ENCODE measurements around the gene CIB4.

The CIB4 gene

DNA sequence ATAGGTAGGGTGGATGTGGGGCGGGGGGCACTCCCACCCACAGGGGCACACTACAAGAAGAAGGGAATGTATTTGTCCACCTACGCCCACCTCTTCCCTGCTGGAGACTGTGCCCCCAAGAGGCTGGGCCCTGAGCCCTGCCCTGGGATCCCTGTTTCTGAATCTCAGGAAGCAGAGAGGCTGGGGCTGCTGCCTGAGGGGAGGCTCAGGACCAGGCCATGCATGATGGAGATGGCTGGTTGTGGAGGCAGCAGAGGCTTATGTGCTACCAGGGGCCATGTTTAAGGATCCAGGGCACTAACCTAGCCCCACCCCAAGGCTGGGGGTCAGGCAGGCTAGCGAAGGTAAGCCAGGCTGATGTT lies 82.1 kb downstream of the CIB4 start:
- no peaks in the 10 kb centered on the region for H3K9me3 ChIP-seq (replicated peaks; ENCODE audit: low read length)
- H3K9ac ChIP-seq (ENCODE audit: low read depth, low read length) = no peak overlapping the region
- H3K4me1 ChIP-seq (ENCODE audit: control insufficient read depth, insufficient read depth, low read length) = peaks cover 11% of the 10 kb centered on the region
- no peak overlapping the region for H3K4me2 ChIP-seq (ENCODE audit: low read length)
- H3K4me3 ChIP-seq (ENCODE audit: low read length) = no peak overlapping the region
- peaks cover 97% of the 10 kb centered on the region for H3K27me3 ChIP-seq (ENCODE audit: control insufficient read depth, insufficient read depth, low read length)
- H3K36me3 ChIP-seq (ENCODE audit: insufficient read depth, low read length) = no peaks in the 10 kb centered on the region

DNA sequence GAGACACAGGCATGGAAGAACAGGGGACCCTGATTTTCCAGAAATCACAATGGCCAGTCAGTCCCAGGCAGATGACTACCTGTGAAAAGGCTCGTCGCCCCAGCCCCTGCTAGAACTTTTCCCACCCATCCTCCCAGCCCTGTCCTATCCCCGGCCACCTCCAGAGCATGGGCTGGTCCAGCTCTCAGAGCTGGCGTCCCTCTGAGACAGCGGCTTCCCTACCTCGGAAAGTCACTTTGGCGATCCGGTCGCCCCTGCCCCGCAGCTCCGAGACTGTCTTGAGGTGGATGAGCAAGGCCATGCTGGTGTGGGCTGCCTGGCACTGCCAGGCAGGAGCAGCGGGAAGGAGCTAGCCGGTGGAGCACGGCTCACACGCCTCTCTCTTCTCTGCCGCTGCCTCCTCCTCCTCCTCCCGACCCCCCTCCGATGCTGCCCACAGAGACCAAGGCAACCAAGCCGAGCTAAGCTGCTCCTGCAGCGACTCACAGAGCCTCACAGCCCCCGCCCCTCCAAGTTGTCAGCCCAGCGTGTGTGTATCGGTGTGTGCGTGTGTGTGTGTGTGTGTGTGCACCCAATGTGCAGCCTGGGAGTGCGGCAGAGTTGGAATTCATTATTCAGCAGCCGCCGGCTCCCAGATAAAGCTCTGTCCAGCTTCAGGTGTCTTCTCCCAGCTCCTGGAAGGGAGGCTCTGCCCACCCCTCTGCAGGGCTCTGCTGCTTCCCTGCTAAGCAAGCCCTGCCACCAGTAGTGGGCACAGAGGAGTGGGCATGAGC lies 82.7 kb downstream of the CIB4 start:
- no peak overlapping the region for H3K4me3 ChIP-seq (ENCODE audit: low read length)
- H3K36me3 ChIP-seq (ENCODE audit: insufficient read depth, low read length) = no peaks in the 10 kb centered on the region
- peaks cover 92% of the 10 kb centered on the region for H3K27me3 ChIP-seq (ENCODE audit: control insufficient read depth, insufficient read depth, low read length)
- no peak overlapping the region for H3K9ac ChIP-seq (ENCODE audit: low read depth, low read length)
- no peak overlapping the region for H3K4me2 ChIP-seq (ENCODE audit: low read length)
- H3K4me1 ChIP-seq (ENCODE audit: control insufficient read depth, insufficient read depth, low read length) = peaks cover 11% of the 10 kb centered on the region
- H3K9me3 ChIP-seq (replicated peaks; ENCODE audit: low read length) = no peaks in the 10 kb centered on the region

DNA sequence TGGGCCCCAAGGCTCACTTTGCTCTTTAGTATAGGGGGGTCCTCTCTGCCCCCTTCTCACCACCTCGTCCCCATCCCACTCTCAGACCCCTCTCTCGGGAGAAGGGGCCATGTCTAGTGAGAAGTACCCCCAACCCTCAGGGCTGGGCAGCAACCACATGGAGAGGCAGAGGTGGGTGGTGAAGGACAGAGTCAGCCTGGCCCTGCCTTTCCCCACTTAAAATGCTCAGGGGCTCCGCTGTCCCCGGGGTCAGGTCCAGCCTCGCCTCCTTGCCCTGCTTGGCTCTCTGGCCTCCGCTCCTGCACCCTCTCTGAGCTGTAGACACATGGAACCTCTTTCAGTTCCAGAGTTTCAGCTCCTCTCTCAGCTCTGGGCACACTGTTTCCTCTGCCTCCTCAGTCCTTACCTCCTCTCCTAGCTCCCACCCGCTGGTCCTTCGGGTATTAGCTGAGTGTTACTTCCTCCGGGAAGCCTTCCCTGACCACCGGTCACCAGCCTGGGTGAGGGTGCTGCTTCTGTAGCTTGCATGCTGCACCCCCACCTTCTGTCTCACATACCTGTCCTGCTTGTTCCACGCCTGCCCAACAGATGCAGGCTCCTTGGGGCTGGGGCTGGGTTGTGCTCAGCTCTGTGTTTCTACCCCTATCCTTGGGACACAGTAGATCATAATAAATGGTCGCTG lies 83.8 kb downstream of the CIB4 start:
- Histone ChIP-seq H3K36me3 (ENCODE audit: insufficient read depth, low read length) (no peaks in the 10 kb centered on the region), H3K4me1 (ENCODE audit: control insufficient read depth, insufficient read depth, low read length) (peaks cover 5% of the 10 kb centered on the region), H3K9me3 (replicated peaks; ENCODE audit: low read length) (no peaks in the 10 kb centered on the region), H3K9ac (ENCODE audit: low read depth, low read length) (no peak overlapping the region), H3K27me3 (ENCODE audit: control insufficient read depth, insufficient read depth, low read length) (peaks cover 92% of the 10 kb centered on the region), H3K4me3 (ENCODE audit: low read length) (no peak overlapping the region), H3K4me2 (ENCODE audit: low read length) (no peak overlapping the region)

DNA sequence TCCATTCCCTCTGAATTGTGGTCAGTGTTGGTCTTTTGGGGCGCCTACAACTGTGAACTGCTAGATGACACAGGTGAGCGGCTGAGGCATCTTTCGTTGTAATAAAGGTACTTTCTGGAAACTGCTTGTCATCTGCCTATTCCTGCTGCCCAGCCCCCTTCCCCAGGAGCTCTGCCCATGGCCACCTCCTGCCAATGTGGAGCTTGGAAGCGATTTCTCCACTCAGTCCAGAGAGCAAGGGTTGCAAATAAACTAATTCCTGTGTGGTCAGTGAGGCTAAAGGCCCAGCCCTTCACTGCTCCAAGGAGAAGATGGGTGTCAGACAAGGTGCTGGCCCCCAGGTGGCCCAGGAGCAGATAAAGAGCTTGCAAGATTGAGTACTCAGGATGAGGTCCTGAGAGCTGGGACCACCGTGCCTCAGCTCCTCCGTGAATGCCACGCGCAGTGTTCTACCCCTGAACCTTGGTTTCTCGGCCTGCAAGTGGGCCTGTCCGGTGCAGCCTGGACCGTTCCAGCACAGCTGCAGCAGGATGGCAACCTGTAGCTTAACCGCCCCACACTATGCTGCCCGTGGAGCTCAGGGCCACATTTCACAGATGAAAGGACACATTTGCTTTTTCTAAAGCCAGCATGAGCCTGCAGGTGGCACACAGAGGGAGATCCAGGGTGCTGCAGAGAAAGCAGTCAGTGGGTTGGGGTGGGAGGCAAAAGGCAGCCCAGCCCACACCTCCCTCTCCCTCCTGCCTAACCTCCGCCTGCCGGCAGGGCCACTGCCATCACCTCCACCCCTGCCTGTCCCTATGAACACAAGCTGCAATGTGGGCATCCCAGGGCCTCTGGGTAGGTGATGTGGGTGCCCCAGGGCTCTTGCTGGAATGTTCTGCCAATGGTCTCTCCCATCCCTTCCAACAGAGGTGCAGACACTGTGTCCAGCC lies 84.6 kb downstream of the CIB4 start:
- no peak overlapping the region for H3K9ac ChIP-seq (ENCODE audit: low read depth, low read length)
- H3K9me3 ChIP-seq (replicated peaks; ENCODE audit: low read length) = no peaks in the 10 kb centered on the region
- H3K4me2 ChIP-seq (ENCODE audit: low read length) = no peak overlapping the region
- H3K4me1 ChIP-seq (ENCODE audit: control insufficient read depth, insufficient read depth, low read length) = no peaks in the 10 kb centered on the region
- no peaks in the 10 kb centered on the region for H3K36me3 ChIP-seq (ENCODE audit: insufficient read depth, low read length)
- H3K4me3 ChIP-seq (ENCODE audit: low read length) = no peak overlapping the region
- peaks cover 86% of the 10 kb centered on the region for H3K27me3 ChIP-seq (ENCODE audit: control insufficient read depth, insufficient read depth, low read length)

DNA sequence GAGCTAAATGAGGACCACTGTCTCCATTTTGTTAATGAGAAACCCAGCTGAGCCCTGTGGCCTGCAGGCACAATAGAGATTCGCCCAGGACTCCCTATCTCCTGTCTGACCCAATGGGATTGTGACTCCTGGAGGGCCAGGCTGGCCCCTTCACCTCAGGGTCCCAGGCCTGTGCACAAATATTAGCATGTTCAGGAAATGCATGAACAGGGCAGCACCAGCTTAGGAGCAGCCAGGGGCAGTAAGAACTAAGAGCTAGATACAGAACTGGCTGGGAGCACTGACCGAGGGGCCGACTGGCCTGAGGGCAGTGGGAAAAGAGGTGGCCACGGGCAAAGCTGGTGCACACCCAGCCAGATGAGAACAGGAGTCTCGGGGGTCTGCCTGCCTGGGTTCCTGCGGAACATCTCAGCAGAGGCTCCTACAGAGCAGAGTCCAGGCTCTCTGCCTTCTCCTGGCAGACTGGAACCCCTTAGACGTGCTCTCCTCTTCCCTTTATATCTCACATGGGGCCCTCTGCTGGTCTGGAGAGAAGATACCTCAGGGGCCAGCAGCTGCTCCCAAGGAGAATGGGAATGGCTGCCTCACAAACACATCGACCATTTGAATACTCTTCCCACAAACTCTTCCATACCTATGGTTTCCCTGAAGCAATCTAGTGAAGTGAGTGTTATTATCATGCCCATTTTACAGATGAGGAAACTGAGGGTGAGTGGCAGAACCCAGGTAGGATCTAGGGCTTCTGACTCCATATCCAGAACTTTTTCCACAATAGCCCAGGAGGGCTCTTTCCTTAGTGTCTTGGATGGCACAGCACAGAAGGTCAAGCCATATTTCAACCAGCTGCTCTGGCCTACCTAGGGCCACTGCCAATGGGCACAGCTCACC lies 85.7 kb downstream of the CIB4 start:
- no peak overlapping the region for H3K4me3 ChIP-seq (ENCODE audit: low read length)
- H3K27me3 ChIP-seq (ENCODE audit: control insufficient read depth, insufficient read depth, low read length) = peaks cover 86% of the 10 kb centered on the region
- no peaks in the 10 kb centered on the region for H3K36me3 ChIP-seq (ENCODE audit: insufficient read depth, low read length)
- no peak overlapping the region for H3K9ac ChIP-seq (ENCODE audit: low read depth, low read length)
- no peak overlapping the region for H3K4me2 ChIP-seq (ENCODE audit: low read length)
- H3K9me3 ChIP-seq (replicated peaks; ENCODE audit: low read length) = no peaks in the 10 kb centered on the region
- no peaks in the 10 kb centered on the region for H3K4me1 ChIP-seq (ENCODE audit: control insufficient read depth, insufficient read depth, low read length)

DNA sequence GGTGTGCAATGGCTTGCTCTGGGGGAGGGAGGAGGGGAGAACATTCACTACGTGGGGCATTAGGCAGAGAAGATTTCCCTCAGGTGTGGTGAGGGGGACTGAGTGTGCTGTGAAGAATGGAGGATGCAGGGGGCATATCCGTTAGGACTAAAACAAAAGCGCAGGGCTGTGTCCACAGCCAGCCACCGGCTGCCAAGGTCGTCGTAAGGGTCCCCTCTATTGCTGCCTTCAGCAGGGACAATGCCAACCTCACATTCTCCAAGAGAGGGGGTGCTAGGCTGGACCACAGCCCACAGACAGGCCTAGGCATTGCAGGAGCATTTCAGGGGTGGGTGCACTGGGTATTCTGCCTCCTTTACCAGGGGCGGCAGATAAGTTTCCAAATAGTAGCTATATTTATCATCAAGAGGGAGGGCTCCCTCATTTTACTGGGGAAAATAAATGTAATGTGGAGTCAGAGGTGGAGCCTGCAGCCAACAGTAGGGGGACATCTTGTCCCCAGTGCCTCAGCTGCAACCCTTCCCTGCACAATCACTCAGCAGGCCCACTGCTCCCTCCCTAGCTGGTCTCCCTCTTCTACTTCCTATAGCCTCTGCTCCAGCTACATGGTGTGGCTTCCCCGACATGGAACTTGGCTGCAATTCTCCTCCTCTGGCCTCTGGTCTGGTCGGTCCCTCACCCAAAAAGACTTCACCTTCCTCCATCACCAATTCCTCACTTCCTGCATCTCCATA lies 88.4 kb downstream of the CIB4 start:
- H3K36me3 ChIP-seq (ENCODE audit: insufficient read depth, low read length) = no peaks in the 10 kb centered on the region
- H3K4me2 ChIP-seq (ENCODE audit: low read length) = no peak overlapping the region
- H3K4me3 ChIP-seq (ENCODE audit: low read length) = no peak overlapping the region
- no peaks in the 10 kb centered on the region for H3K4me1 ChIP-seq (ENCODE audit: control insufficient read depth, insufficient read depth, low read length)
- peaks cover 79% of the 10 kb centered on the region for H3K27me3 ChIP-seq (ENCODE audit: control insufficient read depth, insufficient read depth, low read length)
- no peaks in the 10 kb centered on the region for H3K9me3 ChIP-seq (replicated peaks; ENCODE audit: low read length)
- H3K9ac ChIP-seq (ENCODE audit: low read depth, low read length) = no peak overlapping the region

DNA sequence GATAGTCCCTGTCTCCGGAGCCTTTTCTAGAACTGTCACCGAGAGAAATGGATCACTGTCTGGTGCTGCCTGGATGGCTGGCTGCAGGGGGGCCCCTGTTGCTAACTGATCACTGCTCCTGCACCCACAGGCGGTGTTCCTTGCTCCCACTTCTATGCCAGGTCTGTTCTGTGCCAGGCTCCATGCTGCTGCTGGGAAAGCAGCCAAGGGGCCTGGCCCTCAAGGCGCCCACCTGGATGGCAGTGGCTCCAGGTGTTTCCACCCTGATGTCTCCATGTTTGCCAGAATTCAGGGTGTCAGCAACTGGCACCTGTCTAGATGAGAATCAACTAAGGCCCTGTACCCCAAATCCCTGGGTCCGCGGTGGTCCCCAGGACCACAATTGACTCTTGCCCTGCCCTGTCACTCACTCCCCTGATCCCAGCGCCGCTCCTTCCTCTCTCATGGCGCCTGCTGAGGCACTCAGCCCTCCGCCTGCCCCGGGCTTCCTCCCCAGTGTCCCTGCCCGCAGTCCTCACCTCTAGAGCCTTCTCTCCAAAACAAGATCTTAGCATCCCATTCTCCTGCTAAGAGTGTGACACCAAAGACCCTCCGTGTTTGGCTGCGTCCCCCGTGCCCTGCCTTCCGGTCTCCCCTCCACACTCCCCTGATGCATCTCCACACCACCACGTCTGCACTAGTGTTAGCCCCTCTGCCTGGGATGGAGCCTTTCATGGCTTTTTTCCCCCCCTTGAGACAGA lies 90.7 kb downstream of the CIB4 start:
- no peaks in the 10 kb centered on the region for H3K9me3 ChIP-seq (replicated peaks; ENCODE audit: low read length)
- no peak overlapping the region for H3K4me3 ChIP-seq (ENCODE audit: low read length)
- no peak overlapping the region for H3K4me2 ChIP-seq (ENCODE audit: low read length)
- peaks cover 56% of the 10 kb centered on the region for H3K27me3 ChIP-seq (ENCODE audit: control insufficient read depth, insufficient read depth, low read length)
- no peak overlapping the region for H3K9ac ChIP-seq (ENCODE audit: low read depth, low read length)
- no peaks in the 10 kb centered on the region for H3K36me3 ChIP-seq (ENCODE audit: insufficient read depth, low read length)
- no peaks in the 10 kb centered on the region for H3K4me1 ChIP-seq (ENCODE audit: control insufficient read depth, insufficient read depth, low read length)

DNA sequence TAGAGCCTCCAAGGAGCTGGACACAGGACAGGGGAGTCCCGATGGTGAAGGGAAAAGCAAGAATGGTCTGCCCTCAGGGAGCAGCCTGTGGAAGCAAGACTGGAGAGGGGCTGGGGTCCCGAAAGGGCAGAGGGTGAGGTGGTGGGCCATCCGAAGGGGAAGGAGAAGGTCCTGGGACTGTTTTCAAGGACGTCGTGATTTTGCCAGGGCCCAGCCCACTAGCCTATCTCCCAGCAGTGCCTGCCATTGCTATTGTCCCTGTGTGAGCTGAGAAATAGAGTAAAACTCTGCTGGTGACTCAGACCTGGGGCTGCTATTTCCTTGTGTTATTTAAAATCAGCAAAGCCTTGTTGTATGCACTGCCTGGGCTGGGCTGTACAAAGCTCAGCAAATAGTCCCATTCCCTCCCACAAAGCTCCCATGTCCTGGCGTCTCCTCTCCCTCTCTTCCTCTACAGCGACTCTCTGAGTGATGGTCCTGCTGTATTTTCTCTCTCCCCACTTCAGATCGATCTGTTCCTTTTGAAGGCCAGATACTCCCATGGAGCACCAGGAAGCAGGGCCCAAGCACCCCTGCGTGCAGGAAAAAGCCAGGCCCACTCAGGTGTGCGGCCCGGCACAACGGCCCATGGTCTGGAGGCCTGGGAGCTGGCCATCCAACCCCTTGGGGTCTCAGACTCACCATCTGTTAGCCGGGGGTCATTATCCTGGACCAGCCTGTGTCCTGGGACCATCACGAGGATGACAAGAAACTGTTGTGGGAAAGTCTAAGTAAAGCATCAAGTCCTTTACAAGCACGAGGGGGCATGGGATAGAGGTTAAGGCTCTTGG lies 98.3 kb downstream of the CIB4 start:
- Histone ChIP-seq H3K36me3 (ENCODE audit: insufficient read depth, low read length) (no peaks in the 10 kb centered on the region), H3K27me3 (ENCODE audit: control insufficient read depth, insufficient read depth, low read length) (peaks cover 47% of the 10 kb centered on the region), H3K4me3 (ENCODE audit: low read length) (no peak overlapping the region), H3K9me3 (replicated peaks; ENCODE audit: low read length) (no peaks in the 10 kb centered on the region), H3K9ac (ENCODE audit: low read depth, low read length) (no peak overlapping the region), H3K4me2 (ENCODE audit: low read length) (no peak overlapping the region), H3K4me1 (ENCODE audit: control insufficient read depth, insufficient read depth, low read length) (no peaks in the 10 kb centered on the region)

DNA sequence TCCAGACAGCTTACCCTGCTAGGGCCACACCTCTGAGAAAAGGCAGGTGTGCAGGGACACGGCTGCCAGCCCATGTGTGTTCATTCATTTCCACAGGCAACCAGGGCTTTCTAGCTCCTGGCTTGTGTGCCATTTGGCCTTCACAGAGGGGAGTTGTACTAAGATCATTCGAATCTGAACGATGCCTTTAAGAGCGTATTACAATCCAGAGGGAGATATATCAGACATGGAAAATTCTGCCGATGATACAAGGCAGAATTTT lies 99.0 kb downstream of the CIB4 start:
- Histone ChIP-seq H3K4me1 (ENCODE audit: control insufficient read depth, insufficient read depth, low read length) (no peaks in the 10 kb centered on the region), H3K36me3 (ENCODE audit: insufficient read depth, low read length) (no peaks in the 10 kb centered on the region), H3K4me3 (ENCODE audit: low read length) (no peak overlapping the region), H3K4me2 (ENCODE audit: low read length) (no peak overlapping the region), H3K9ac (ENCODE audit: low read depth, low read length) (no peak overlapping the region), H3K9me3 (replicated peaks; ENCODE audit: low read length) (no peaks in the 10 kb centered on the region), H3K27me3 (ENCODE audit: control insufficient read depth, insufficient read depth, low read length) (peaks cover 48% of the 10 kb centered on the region)

All from skeletal muscle satellite cell (primary cell).